GM20000 (cell line): ENCODE results near the gene MLPH.
"Not testable (repeated sequence)": the region's sequence is repeated elsewhere in the genome, so short reads cannot be mapped to it uniquely, and the experiment has no call there.

Source experiments
- DNase-seq: peaks from one replicate; pipeline ENCODE4 v3.0.0; 2012; ENCODE audit warnings: low spot score
- TF ChIP-seq, protein P1 (sequence below): IDR thresholded peaks from 2 replicates; pipeline ENCODE4 v1.5.1; 2012; ENCODE audit warnings: mild to moderate bottlenecking, control low read depth; ENCODE audit errors: extremely low read depth, missing control alignments

Gene MLPH

DNA sequence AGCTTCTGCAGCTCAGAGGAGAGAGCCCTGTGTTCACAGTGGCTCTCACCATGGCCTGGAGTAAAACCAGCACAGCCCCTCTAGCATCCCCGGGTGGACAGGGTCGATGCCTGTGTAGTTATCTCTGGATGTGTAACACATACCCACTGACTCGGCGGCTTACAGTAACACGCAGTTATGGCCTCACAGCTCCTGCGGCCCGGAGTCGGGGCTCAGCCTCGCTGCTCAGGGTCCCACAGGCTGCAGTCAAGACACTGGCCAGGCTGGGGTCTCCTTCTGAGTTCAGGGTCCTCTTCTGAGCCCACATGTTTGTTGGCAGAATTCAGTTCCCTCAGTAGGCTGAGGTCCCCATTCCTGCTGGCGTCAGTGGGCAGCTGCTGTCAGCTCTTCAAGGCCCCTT is 106.0 kb downstream of the MLPH start:
- DNase-seq = no peak
- TF ChIP-seq, protein P1, sequence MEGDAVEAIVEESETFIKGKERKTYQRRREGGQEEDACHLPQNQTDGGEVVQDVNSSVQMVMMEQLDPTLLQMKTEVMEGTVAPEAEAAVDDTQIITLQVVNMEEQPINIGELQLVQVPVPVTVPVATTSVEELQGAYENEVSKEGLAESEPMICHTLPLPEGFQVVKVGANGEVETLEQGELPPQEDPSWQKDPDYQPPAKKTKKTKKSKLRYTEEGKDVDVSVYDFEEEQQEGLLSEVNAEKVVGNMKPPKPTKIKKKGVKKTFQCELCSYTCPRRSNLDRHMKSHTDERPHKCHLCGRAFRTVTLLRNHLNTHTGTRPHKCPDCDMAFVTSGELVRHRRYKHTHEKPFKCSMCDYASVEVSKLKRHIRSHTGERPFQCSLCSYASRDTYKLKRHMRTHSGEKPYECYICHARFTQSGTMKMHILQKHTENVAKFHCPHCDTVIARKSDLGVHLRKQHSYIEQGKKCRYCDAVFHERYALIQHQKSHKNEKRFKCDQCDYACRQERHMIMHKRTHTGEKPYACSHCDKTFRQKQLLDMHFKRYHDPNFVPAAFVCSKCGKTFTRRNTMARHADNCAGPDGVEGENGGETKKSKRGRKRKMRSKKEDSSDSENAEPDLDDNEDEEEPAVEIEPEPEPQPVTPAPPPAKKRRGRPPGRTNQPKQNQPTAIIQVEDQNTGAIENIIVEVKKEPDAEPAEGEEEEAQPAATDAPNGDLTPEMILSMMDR = no peak

DNA sequence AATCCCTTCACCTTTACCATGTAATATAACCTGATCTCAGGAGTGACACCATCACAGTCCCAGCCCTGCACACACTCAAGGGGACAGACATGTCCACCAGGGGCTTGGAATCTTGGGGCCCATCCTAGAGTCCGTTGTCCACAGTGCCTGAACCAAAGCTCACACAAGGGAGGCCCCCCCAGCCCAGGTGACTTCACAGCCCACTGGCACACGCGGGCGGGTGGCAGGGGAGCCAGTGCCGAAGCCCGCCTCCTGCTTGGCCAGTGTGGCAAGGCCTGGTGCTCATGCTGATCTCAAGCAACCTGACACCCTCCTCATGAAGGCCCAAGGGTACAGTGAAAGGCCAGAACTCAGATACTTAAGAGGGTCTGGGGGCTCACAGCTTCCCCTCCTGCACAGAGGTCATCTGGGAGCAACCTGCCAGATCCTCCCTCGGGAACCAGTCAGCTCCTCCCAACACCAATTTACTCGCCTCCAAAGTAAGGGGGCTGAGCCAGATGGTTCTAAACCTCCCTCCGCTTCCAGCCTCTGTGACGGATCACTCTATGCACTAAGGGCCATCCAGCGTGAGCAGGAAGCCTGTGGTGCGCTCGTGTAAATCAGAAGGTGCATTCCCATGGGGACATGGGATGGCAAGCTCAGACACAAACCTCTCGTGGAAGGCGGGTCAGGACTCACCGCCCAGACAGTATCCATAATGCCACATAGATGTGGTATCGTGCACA is 106.7 kb downstream of the MLPH start:
- DNase-seq = no peak
- TF ChIP-seq, protein P1 = no peak

DNA sequence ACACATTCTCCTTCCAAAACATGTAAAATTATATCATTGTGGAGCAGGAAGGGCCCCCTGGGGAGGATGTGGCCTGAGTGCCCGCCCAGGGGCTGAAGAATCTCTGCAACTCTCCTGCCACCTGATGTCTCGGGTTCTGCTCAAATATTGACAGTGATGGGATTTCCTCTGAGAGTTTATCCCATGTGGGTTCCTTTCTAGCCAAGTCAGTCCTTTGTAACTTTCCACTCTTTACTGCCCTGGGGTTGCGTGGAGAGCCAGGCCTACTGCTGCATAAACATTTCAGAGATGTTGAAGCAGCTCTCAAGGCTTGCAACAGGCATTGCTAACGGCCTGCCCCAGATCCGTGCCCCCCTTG is 107.4 kb downstream of the MLPH start:
- TF ChIP-seq, protein P1 = no peak

DNA sequence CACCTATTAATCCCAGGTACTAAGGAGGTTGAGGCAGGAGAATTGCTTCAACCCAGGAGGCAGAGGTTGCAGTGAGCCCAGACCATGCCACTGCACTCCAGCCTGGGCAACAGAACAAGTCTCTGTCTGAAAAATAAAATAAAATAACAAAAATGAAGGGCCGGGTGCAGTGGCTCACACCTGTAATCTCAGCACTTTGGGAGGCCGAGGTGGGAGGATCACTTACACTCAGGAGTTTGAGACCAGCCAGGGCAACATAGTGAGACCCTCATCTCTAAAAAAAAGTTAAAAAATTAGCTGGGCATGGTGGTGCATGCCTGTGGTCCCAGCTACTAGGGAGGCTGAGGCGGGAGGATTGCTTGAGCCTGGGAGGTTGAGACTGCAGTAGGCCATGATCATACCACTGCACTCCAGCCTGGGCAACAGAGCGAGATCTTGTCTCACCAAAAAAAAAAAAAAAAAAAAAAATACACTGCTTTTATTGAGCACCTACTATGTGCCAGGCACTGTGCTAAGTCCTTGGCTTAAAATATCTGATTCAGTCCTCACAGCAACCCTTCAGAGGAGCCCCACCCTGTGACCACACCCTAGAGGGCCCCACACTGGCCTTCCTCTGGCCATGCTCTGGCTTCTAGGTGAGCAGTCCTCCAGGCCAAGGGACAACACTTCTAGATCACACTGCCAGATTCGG is 108.9 kb downstream of the MLPH start:
- DNase-seq = not testable (repeated sequence)

More for the DNA sequence above, 107.4 kb downstream of the MLPH start:
- no peak for DNase-seq

DNA sequence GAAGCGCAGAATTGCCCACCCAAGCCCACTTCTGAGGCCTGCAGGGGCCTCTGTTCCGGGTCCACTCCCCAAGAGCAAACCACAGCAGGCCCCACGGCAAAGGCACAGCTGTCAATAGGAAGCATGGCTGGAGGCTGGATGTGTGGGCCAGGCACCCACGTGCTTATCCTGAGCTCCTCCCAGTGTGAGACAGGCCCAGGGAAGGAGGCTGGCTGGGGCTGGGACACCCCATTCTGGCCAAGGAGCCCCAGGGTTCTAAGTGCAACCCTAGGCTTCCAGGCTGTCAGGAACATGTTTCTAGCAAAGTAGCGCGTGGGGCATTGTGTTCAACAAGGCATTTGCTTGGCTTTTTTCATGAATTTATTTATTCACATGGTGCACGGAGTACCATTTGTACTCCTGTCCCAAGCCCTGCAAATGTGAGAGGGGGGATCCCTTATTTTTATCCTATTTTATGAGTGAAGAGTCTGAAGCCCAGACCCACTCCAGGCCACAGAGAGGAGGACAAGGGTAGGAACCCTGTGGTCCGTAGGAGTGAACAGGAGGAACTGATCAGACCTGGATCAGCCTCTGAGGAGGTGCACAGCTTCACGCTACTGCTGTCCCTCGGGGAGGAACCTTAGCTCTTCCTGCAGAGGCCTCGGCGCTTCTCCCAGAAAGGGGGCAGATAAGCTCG is 109.6 kb downstream of the MLPH start:
- no peak for DNase-seq
- TF ChIP-seq, protein P1 = no peak

DNA sequence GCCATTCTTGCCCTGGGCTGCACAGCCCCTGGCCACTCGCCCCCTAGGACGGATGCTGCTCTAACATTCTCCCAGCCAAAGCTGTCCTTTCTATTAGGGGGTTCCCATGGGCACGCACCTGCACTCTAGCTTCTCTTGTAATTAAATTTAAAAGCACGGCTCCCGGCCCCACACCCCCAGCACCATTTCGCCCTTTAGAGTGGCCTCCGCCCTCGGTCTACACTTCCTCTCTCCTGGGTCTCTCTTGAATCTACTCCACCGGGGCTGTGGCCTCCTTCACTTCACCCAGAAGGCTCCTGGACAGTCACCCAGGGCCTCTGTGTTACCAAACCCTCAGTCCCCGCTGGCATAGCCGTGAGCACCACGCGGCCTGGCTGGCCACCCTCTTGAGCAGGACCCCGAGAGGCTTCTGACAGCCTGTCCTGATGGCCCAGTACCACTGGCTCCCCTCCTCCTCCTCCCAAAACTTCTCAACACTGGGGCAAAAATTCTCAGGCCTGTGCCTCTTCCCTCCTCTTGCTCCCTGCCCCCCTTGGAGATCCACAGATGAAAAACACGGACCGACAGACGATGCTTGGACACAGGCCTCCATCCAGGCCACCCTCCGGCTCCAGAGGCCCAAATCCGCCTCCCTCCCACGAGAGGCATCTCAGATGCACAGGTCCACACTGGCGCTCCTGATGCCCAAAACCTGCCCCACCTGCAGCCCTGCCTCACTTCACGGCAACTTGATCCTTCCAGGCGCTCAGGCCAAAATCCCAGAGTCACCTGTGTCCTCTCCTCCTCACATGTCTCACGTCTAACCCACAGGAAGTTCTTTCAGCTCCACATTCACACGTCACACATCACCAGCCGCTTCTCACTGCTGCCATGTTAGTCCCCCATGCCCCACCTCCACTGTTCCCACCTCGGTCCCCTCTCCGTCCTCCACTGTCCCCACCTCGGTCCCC is 110.4 kb downstream of the MLPH start:
- no peak for DNase-seq
- TF ChIP-seq, protein P1 = no peak

DNA sequence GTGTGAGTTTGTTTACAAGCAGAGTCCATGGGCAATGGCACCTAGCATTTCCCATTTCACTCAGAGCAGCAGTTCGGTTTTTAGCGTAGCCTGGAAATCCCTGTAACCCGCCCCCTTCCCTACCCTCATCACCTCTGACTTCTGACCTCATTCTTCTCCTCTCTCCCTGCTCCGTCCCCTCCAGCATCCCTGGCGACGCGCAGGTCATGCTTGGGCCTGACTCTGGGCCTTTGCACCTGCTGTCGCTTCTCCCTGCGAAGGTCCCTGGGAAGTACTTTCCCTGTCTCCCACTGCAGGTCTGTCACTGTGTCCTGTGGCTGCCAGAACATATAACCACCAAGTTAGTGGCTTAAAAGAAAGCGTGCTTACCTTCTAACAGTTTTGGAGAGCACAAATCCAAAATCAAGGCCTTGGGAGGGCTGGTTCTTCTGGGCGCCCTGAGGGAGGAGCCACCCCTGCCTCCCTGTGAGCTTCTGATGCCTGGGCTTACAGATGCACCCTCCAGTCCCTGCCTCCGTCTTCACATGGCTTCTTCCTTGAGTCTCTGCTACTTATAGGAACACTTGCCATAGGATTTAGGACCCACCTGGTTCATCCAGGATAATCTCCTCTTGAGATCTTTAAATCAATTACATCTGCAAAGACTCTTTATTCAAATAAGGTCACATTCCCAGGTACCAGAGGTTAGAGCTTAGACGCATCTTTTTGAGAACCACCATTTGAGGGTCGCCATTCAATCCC is 111.6 kb downstream of the MLPH start:
- no peak for DNase-seq
- TF ChIP-seq, protein P1 = no peak
